ENCODE data around the gene LCLAT1.
"Not testable (repeated sequence)": the region's sequence is repeated elsewhere in the genome, so short reads cannot be mapped to it uniquely, and the experiment has no call there.

Gene LCLAT1

GRCh38 chr2:30565851-30566358 lies 118.9 kb downstream of the LCLAT1 start:
- DNase-seq (ENCODE audit: extremely low spot score, insufficient read length, low read depth) (no peak), FAIRE-seq (no peak)

GRCh38 chr2:30566631-30567030 lies 119.6 kb downstream of the LCLAT1 start:
- FAIRE-seq, result no peak
- DNase-seq (ENCODE audit: extremely low spot score, insufficient read length, low read depth), result no peak

- FAIRE-seq (no peak), DNase-seq (ENCODE audit: extremely low spot score, insufficient read length, low read depth) (no peak)
These were observed 120.3 kb downstream of the LCLAT1 start for GRCh38 chr2:30567317-30567716.

- DNase-seq (ENCODE audit: extremely low spot score, insufficient read length, low read depth) (no peak), FAIRE-seq (no peak)
These were observed 122.9 kb downstream of the LCLAT1 start for GRCh38 chr2:30569946-30570345.

GRCh38 chr2:30577151-30577550 lies 130.1 kb downstream of the LCLAT1 start:
- FAIRE-seq, result no peak
- no peak for DNase-seq (ENCODE audit: extremely low spot score, insufficient read length, low read depth)

GRCh38 chr2:30580391-30580790 lies 133.3 kb downstream of the LCLAT1 start:
- FAIRE-seq (no peak), DNase-seq (ENCODE audit: extremely low spot score, insufficient read length, low read depth) (no peak)

- no peak for DNase-seq (ENCODE audit: extremely low spot score, insufficient read length, low read depth)
- FAIRE-seq, result no peak
These were observed 135.5 kb downstream of the LCLAT1 start for GRCh38 chr2:30582521-30582920.

- FAIRE-seq, result no peak
- DNase-seq (ENCODE audit: extremely low spot score, insufficient read length, low read depth), result no peak
These were observed 136.2 kb downstream of the LCLAT1 start for GRCh38 chr2:30583204-30583749.

- FAIRE-seq, result peak; percentile 36
- peak; percentile 2 for DNase-seq (ENCODE audit: extremely low spot score, insufficient read length, low read depth)
These were observed 137.1 kb downstream of the LCLAT1 start for GRCh38 chr2:30584116-30584515.

- FAIRE-seq (no peak), DNase-seq (ENCODE audit: extremely low spot score, insufficient read length, low read depth) (no peak)
These were observed 141.9 kb downstream of the LCLAT1 start for GRCh38 chr2:30588994-30589393.

- DNase-seq (ENCODE audit: extremely low spot score, insufficient read length, low read depth), result no peak
- no peak for FAIRE-seq
These were observed 143.4 kb downstream of the LCLAT1 start for GRCh38 chr2:30590407-30590806.

- FAIRE-seq (peak; percentile 9), DNase-seq (ENCODE audit: extremely low spot score, insufficient read length, low read depth) (no peak)
These were observed 144.1 kb downstream of the LCLAT1 start for GRCh38 chr2:30591186-30591585.

GRCh38 chr2:30601375-30601774 lies 154.3 kb downstream of the LCLAT1 start:
- no peak for DNase-seq (ENCODE audit: extremely low spot score, insufficient read length, low read depth)
- FAIRE-seq, result no peak

- FAIRE-seq (no peak), DNase-seq (ENCODE audit: extremely low spot score, insufficient read length, low read depth) (no peak)
These were observed 158.2 kb downstream of the LCLAT1 start for GRCh38 chr2:30605197-30605596.

GRCh38 chr2:30608643-30609042 lies 161.6 kb downstream of the LCLAT1 start:
- FAIRE-seq, result no peak
- DNase-seq (ENCODE audit: extremely low spot score, insufficient read length, low read depth), result no peak

GRCh38 chr2:30611583-30611982 lies 164.5 kb downstream of the LCLAT1 start:
- no peak for DNase-seq (ENCODE audit: extremely low spot score, insufficient read length, low read depth)
- no peak for FAIRE-seq

- no peak for FAIRE-seq
These were observed 165.3 kb downstream of the LCLAT1 start for GRCh38 chr2:30612371-30612770.

GRCh38 chr2:30613001-30613400 lies 166.0 kb downstream of the LCLAT1 start:
- FAIRE-seq, result no peak
- no peak for DNase-seq (ENCODE audit: extremely low spot score, insufficient read length, low read depth)

More at GRCh38 chr2:30612371-30612770, 165.3 kb downstream of the LCLAT1 start:
- no peak for DNase-seq (ENCODE audit: extremely low spot score, insufficient read length, low read depth)

- not testable (repeated sequence) for DNase-seq (ENCODE audit: extremely low spot score, insufficient read length, low read depth); FAIRE-seq
These were observed 167.2 kb downstream of the LCLAT1 start for GRCh38 chr2:30614227-30614626.

GRCh38 chr2:30615926-30616325 lies 168.9 kb downstream of the LCLAT1 start:
- FAIRE-seq (no peak), DNase-seq (ENCODE audit: extremely low spot score, insufficient read length, low read depth) (no peak)

- FAIRE-seq, result no peak
- no peak for DNase-seq (ENCODE audit: extremely low spot score, insufficient read length, low read depth)
These were observed 173.1 kb downstream of the LCLAT1 start for GRCh38 chr2:30620102-30620501.

- no peak for FAIRE-seq
- DNase-seq (ENCODE audit: extremely low spot score, insufficient read length, low read depth), result no peak
These were observed 174.8 kb downstream of the LCLAT1 start for GRCh38 chr2:30621836-30622235.

Data from GM18507 (cell line).